Measurements from ENCODE around the gene CPA2. TPM values are rescaled to one million over a fixed set of nuclear protein-coding genes. Genes with fewer than 3 reads are reported as not detected.
"Not testable (repeated sequence)": the region's sequence is repeated elsewhere in the genome, so short reads cannot be mapped to it uniquely, and the experiment has no call there.

CPA2 gene
- total and polyA plus RNA-seq, 11 donors: 0.17 to 1.1 (median 0.79) TPM; not detected in 6

GRCh38 chr7:130227883-130228575 lies 38.6 kb upstream of the CPA2 start:
- peaks cover 0 to 7% (median 0%) of the 10 kb centered on the region in 12 donors for H3K4me1 ChIP-seq
- DNase-seq: no peak
- peak overlapping the region in 2 of 12 donors; percentile 3 to 39 for H3K27ac ChIP-seq
- peaks cover 0 to 3% (median 0%) of the 10 kb centered on the region in 12 donors for H3K9me3 ChIP-seq
- no peak overlapping the region for H3K4me3 ChIP-seq
- intact Hi-C loops (cut with DNase I): no loop called here
- H3K36me3 ChIP-seq: no peaks in the 10 kb centered on the region
- H3K27me3 ChIP-seq: no peaks in the 10 kb centered on the region
- TF ChIP-seq CTCF (IDR thresholded peaks at IDR 0.05) (no peak), POLR2A (IDR thresholded peaks at IDR 0.05) (no peak)
- WGBS, 4 donors: 27 to 37% (median 32%) methylated on average over 1 of the region's 1 CpG
- peak in 1 of 4 donors; percentile 56 for ATAC-seq

GRCh38 chr7:130228840-130229502 lies 37.7 kb upstream of the CPA2 start:
- no peak for DNase-seq
- Histone ChIP-seq H3K4me3 (no peak overlapping the region), H3K36me3 (no peaks in the 10 kb centered on the region), H3K27ac (peak overlapping the region in 2 of 12 donors; percentile 3 to 39), H3K4me1 (peaks cover 0 to 7% (median 0%) of the 10 kb centered on the region in 12 donors), H3K9me3 (peaks cover 0 to 3% (median 0%) of the 10 kb centered on the region in 12 donors), H3K27me3 (no peaks in the 10 kb centered on the region)
- no peak for ATAC-seq
- WGBS, 4 donors: 68 to 73% (median 70%) methylated on average over 7 of the region's 7 CpGs
- intact Hi-C loops (cut with DNase I): no loop called here
- no peak for TF ChIP-seq POLR2A (IDR thresholded peaks at IDR 0.05)
- no peak for TF ChIP-seq CTCF (IDR thresholded peaks at IDR 0.05)

- DNase-seq; H3K4me1 ChIP-seq; H3K27ac ChIP-seq; H3K4me3 ChIP-seq; ATAC-seq; H3K36me3 ChIP-seq; H3K9me3 ChIP-seq; H3K27me3 ChIP-seq; intact Hi-C loops (cut with DNase I): not testable (repeated sequence)
- 93 to 100% (median 94%) methylated on average over 2 to 28 of the region's 28 CpGs for WGBS, 4 donors
Observed at GRCh38 chr7:130229981-130230380, 36.7 kb upstream of the CPA2 start.

GRCh38 chr7:130231792-130232191 lies 34.9 kb upstream of the CPA2 start:
- ATAC-seq: no peak
- H3K4me3 ChIP-seq: no peak overlapping the region
- H3K9me3 ChIP-seq: no peaks in the 10 kb centered on the region
- TF ChIP-seq POLR2A (IDR thresholded peaks at IDR 0.05) (no peak), CTCF (IDR thresholded peaks at IDR 0.05) (no peak)
- 56 to 64% (median 63%) methylated on average over 6 of the region's 6 CpGs for WGBS, 4 donors
- no peaks in the 10 kb centered on the region for H3K27me3 ChIP-seq
- intact Hi-C loops (cut with DNase I): no loop called here
- peaks cover 0 to 7% (median 0%) of the 10 kb centered on the region in 12 donors for H3K4me1 ChIP-seq
- H3K27ac ChIP-seq: no peak overlapping the region
- no peaks in the 10 kb centered on the region for H3K36me3 ChIP-seq
- DNase-seq: no peak
